Measurements from ENCODE around the gene ASB13.

Gene ASB13

DNA sequence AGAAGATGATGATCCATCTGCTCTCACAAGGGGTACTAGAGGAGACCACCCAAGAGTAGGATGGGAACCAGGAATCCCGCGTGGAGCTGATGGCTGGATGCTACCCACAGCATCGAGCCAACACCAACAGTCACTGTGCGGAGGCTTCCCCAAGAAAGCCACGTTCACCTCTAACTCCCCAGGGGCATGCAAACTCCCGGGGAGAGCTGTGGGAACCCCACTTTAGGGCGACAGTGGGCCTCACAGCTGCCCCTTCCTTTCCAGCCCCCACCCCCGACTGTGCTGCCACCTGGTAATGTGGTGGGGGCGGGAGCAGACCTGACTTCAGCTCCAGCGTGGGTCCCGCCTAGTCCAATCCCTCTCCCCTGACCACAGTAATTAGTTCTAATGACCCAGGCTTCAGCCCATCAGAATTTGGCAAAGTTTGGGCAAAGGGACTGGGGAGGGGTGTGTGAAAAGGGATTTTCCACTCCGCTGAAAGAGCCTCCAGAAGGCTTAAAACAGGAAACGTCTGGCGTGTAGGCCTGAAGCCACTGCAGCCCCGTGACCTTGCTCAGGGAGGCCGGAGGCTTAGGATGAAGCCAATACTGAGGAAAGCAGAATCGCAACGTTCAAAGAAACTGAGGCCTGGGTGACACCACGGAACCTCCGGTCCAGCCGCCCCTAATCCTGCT, 20.3 kb downstream of the ASB13 start:
- DNase-seq, result no peak

DNA sequence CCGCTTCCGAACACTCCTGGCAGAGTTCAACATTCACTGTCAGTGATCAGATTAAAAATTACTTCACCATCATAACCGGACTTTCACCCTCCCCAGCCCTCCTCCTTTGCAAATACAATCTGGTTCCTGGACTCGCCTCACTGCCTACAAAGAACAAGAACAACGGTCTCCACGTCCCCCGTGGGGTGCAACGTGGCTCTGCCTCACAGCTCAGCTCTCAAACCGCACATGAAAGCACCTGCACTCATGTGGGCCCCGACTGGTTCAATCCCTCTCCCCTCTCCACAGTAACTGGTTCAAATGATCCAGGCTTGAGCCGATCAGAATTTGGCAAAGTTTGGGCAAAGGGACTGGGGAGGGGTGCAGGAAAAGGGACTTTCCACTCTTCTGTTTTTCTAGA, 21.0 kb downstream of the ASB13 start:
- DNase-seq, result no peak

DNA sequence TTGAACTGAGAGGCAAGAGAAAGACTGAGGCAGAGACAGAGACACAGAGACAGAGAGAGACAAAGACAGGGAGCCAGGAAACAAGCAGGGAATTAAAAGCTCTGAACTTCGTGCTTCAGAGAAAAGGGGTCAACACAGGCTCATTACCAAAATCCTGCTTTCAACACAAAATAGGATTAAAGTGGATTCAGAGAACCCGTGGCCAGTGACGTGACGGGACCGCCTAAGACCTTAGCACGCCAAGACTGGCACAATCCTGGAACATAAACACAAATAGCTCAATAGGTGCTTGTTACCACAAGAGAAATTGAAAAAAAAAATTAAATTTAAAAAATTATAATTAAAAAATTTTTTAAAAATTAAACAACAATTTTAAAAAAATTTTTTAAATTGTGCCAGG, 21.5 kb downstream of the ASB13 start:
- no peak for DNase-seq

- no peak for DNase-seq
Observed at GRCh38 chr10:5643346-5644067, 22.9 kb downstream of the ASB13 start.

DNA sequence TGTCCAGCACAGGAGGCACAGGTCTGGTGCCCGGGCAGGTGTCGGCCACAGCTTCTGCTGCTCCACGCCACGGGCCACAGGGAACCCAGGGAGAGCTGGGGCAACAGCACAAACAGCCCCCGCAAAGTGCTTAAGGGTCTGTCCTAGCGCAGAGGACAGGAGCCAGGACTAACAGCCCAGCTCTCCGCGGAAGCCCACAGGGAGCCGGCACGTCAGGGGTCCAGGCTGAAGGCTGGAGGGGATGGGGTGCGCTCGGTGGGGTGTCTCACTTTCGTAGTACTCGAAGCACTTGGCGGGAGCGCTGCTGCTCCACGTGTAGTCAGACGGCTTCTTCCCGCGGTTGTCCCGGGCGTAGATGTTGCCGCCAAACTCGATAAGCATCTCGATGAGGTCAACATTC, 24.9 kb downstream of the ASB13 start:
- DNase-seq, result no peak

- DNase-seq, result no peak
Observed at GRCh38 chr10:5640501-5640900, 25.9 kb downstream of the ASB13 start.

GRCh38 chr10:5640036-5640435, 26.4 kb downstream of the ASB13 start:
- no peak for DNase-seq

- DNase-seq, result no peak
Observed at GRCh38 chr10:5639066-5639465, 27.3 kb downstream of the ASB13 start.

GRCh38 chr10:5638494-5638893, 27.9 kb downstream of the ASB13 start:
- DNase-seq, result no peak

GRCh38 chr10:5634918-5635317, 31.5 kb downstream of the ASB13 start:
- no peak for DNase-seq

DNA sequence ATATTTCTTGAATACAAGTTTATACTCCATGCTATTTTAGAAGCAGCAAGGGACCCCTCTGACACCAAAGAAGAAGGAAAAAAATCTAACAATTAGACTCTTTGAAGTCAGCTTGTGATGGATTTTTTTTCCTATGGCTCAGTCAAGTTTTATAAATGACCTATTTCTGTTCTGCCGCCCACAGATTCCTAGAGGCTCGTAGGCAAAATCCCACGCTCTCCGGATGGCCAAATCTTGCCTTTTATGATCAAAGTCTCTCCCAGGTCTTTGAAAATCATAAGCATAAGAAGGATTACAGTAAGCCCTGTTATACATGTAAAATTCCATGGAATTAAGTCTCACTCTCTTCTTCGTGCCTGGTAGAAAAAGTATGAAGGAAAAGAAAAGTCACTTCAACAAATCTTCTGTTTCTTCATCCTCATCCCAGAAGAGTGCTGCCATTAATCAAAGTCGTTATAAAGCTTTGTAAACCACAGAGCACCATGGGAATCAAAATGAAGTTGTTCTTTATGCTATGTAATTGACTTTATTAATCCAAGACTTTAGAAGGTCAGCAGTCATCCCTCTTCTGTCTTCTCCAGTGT, 33.1 kb downstream of the ASB13 start:
- DNase-seq, result no peak

DNA sequence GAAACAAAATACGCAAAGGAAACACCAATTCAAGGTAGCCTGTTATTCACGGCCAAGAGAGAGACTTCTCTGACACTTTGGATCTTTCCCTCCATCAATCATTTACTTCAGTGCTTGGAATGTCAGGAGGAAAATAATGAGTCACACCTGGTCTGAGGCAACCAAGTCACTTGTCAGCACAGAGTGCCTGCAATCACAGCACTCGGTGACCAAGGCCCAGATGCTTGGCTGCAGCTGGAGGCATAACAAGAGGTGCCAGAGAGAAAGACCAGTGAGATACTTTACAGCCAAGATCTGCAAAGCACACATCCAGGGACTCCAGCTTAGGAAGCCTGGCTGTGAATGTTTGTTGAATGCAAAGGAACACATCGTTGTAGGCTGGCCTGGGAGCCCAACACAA, 33.9 kb downstream of the ASB13 start:
- no peak for DNase-seq

GRCh38 chr10:5631936-5632335, 34.5 kb downstream of the ASB13 start:
- DNase-seq, result no peak

GRCh38 chr10:5630112-5630436, 36.3 kb downstream of the ASB13 start:
- DNase-seq, result no peak

- DNase-seq, result peak; percentile 90
Observed at GRCh38 chr10:5629303-5630111, 36.9 kb downstream of the ASB13 start.

DNA sequence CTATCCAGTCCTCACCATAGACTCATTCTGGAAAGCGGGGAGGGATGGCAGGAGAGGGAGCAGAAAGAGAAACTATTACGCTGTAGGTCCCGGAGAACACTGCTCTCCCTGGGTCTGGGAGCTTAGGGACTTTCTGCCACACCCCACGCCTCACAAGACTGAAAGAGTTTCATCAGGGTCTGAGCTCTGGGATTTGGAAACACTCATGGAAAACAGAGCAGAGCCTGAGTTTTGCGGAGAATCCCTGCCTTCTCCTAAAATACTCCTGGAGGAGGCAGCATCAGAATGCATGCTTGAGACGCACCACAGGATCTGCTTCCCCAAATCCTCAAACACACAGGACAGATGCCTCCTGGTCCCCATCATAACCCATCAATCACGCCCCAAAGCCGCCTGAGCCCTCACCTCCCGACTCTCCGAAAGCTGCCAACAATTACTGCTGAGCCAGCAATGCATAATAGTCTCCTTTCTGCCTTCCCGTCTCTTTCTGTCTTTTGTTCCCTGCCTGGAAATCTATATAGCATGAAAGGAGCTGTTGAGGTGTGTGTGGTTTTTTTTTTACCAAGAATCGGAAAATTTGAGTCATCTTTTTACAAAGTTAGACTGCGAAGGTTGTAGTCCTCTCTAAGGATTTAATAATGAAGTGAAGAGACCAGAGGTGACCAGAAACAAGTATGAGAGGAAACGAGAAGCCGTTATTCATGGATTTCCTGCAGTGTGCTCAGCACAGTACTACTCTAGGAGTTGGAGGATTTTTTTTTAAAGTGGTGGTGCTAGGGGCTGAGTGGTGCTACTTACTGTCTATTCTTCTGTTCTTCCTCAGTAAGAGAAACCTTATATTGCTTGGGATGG, 37.7 kb downstream of the ASB13 start:
- DNase-seq, result peak; percentile 56

GRCh38 chr10:5627486-5628044, 38.8 kb downstream of the ASB13 start:
- DNase-seq, result no peak

GRCh38 chr10:5625992-5626777, 40.2 kb downstream of the ASB13 start:
- DNase-seq, result no peak

GRCh38 chr10:5624701-5625100, 41.7 kb downstream of the ASB13 start:
- DNase-seq, result no peak

DNA sequence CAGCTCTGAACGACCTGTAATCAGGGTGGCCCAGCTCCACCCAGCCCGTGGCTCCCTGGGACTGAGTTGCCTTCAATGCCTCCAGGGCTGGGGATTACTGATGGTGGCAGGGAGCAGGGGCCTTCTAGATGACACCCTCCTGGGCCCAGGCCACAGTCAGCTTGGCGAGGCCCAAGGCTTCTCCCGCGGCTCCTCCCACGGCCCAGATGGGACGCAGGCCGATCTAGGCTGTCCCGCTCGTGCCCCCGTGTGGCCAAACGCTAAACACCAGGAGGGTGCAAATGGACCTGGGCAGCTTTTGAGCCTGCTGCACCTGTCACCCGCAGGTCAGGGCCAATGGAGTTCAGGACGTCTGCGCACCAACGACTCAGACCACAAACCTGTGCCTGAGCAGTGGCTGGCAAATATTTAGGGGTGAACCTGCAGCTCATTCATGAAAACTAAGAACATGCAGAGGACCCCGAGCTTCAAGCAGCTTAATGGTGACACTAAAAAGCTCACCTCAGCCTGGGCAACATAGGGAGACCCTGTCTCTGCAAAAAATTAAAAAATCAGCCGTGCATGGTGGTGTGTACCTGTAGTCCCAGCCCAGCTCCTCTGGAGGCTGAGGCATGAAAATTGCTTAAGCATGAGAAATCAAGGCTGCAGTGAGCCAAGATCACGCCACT, 43.2 kb downstream of the ASB13 start:
- DNase-seq, result peak; percentile 93
